A549 (cell line): ENCODE measurements around the gene SEPTIN3. TPM values are rescaled to one million over a fixed set of nuclear protein-coding genes. Genes with fewer than 3 reads are reported as not detected.

Experiments
- ATAC-seq, 2 experiments: fragments of 200-7000 bp in 1 of 2; fragments of >200 bp in 1 of 2; cut with Nextera tagmentation in 1 of 2; cut with Tn5 transposase in 1 of 2; 3 replicates each; pipeline versions ENCODE4 v1.8.0 to v1.9.1; 2018 to 2020; ENCODE audit warnings: mild to moderate bottlenecking in 1 of 2, moderate library complexity in 1 of 2
- CTCF ChIA-PET: fragments of 300-600 bp; sonication (Branson Sonifier 250); formaldehyde crosslinking; extraction: SDS; loops from one replicate; lab custom pipeline; 2021; ENCODE audit warnings: antibody characterized with exemption, inconsistent platforms; lab: Yijun Ruan, JAX
- POLR2A ChIA-PET: fragments of 350-600 bp; formaldehyde crosslinking; extraction: SDS; loops from one replicate; lab custom pipeline; 2021; ENCODE audit warnings: antibody characterized with exemption, inconsistent platforms; lab: Yijun Ruan, JAX
- DNase-seq, 2 experiments: peaks; one replicate each; pipeline versions ENCODE4 v3.0.0 to v3.0.0-alpha.2; 2011 to 2016; ENCODE audit warnings: low read depth in 1 of 2, low spot score in 1 of 2
- FAIRE-seq: peaks from 2 replicates; lab custom pipeline; 2011; peaks lifted over from hg19 to GRCh38; lab: Jason Lieb, UNC
- H3K27ac ChIP-seq, 2 experiments: fragments of >200 bp; sonication (Bioruptor Twin); formaldehyde crosslinking; 3 replicates each; pipeline ENCODE4 v1.5.1; 2016 to 2017
- H3K4me1 ChIP-seq: fragments of >200 bp; sonication (Bioruptor Twin); formaldehyde crosslinking; 3 replicates; pipeline ENCODE4 v1.6.1; 2016
- H3K4me2 ChIP-seq: fragments of >200 bp; sonication (Bioruptor Twin); formaldehyde crosslinking; 3 replicates; pipeline ENCODE4 v1.6.1; 2016
- H3K4me3 ChIP-seq: fragments of >200 bp; sonication (Bioruptor Twin); formaldehyde crosslinking; 3 replicates; pipeline ENCODE4 v1.5.1; 2016
- H3K9me3 ChIP-seq: fragments of >200 bp; sonication (Bioruptor Twin); formaldehyde crosslinking; 3 replicates; pipeline ENCODE4 v1.6.1; 2016
- CEBPB ChIP-seq, 2 experiments: fragments of >200 bp in 1 of 2; sonication (Bioruptor Twin) in 1 of 2; formaldehyde crosslinking in 1 of 2; IDR thresholded peaks; 2 replicates each; pipeline ENCODE4 v1.6.1; 2012 to 2016
- CHD2 ChIP-seq: fragments of 150-350 bp; IDR thresholded peaks from 2 replicates; pipeline ENCODE4 v1.6.1; 2014; ENCODE audit warnings: low read length; ENCODE audit not compliant: partially characterized antibody
- EHF ChIP-seq: fragments of 250-450 bp; sonication (Bioruptor Pico); IDR thresholded peaks from 2 replicates; pipeline ENCODE4 v1.5.0; 2020; ENCODE audit warnings: mild to moderate bottlenecking
- EP300 ChIP-seq, 2 experiments: fragments of >200 bp; sonication (Bioruptor Twin); formaldehyde crosslinking; IDR thresholded peaks; 2 replicates in 1 of 2; 3 replicates in 1 of 2; pipeline ENCODE4 v1.6.1; 2016 to 2017
- JUNB ChIP-seq: fragments of >200 bp; sonication (Bioruptor Twin); formaldehyde crosslinking; IDR thresholded peaks from 2 replicates; pipeline ENCODE4 v1.6.1; 2016
- KDM5A ChIP-seq: fragments of 200-600 bp; sonication (generic); IDR thresholded peaks from 2 replicates; pipeline ENCODE4 v1.6.1; 2016; ENCODE audit warnings: antibody characterized with exemption, mild to moderate bottlenecking
- MAZ ChIP-seq: fragments of 150-350 bp; IDR thresholded peaks from 2 replicates; pipeline ENCODE4 v1.6.1; 2014; ENCODE audit warnings: antibody characterized with exemption, low read depth, low read length, borderline replicate concordance
- MYC ChIP-seq: IDR thresholded peaks from 2 replicates; pipeline ENCODE4 v1.6.1; 2012; ENCODE audit warnings: mild to moderate bottlenecking, inconsistent platforms, low read length, improper control_type of control experiment, borderline replicate concordance
- RAD21 ChIP-seq, 2 experiments: fragments of >200 bp in 1 of 2; sonication (Bioruptor Twin) in 1 of 2; formaldehyde crosslinking in 1 of 2; IDR thresholded peaks in 1 of 2; conservative IDR thresholded peaks in 1 of 2; 2 replicates in 1 of 2; 3 replicates in 1 of 2; pipeline ENCODE4 v1.6.1; 2012 to 2018; ENCODE audit warnings: inconsistent platforms in 1 of 2
- RFX5 ChIP-seq: fragments of 450-650 bp; IDR thresholded peaks from 2 replicates; pipeline ENCODE4 v1.7.1; 2014; ENCODE audit warnings: antibody characterized with exemption, mild to moderate bottlenecking, moderate library complexity
- SREBF2 ChIP-seq: fragments of 450-650 bp; IDR thresholded peaks from 2 replicates; pipeline ENCODE4 v1.6.1; 2014; ENCODE audit warnings: mild to moderate bottlenecking, moderate library complexity
- TFCP2L1 ChIP-seq: fragments of 250-450 bp; sonication (Bioruptor Pico); IDR thresholded peaks from 2 replicates; pipeline ENCODE4 v1.5.0; 2021; ENCODE audit warnings: mild to moderate bottlenecking
- ZC3H11A ChIP-seq: fragments of 450-650 bp; IDR thresholded peaks from 2 replicates; pipeline ENCODE4 v1.6.1; 2014; ENCODE audit warnings: antibody characterized with exemption, mild to moderate bottlenecking
- ZNF302 ChIP-seq: fragments of 250-450 bp; sonication (Bioruptor Pico); IDR thresholded peaks from 2 replicates; pipeline ENCODE4 v1.9.0; 2021; ENCODE audit warnings: inconsistent platforms, mild to moderate bottlenecking, moderate library complexity
- WGBS: methylation state at CpG from one replicate; pipeline ENCODE4 v1.1.6; 2017; ENCODE audit errors: missing lambda C conversion rate; 5-methylcytosine and 5-hydroxymethylcytosine counted together
- polyA plus RNA-seq, 4 experiments: library from polyadenylated mRNA; depleted of rRNA in 3 of 4; stranded (reverse); fragments of >200 nt; fragmentation: RNase III in 1 of 4; extraction: RNeasy Plus Mini Kit Qiagen cat#74134 plus additional on column Dnase treatment in 1 of 4; gene quantifications; 2 replicates in 3 of 4; 3 replicates in 1 of 4; pipeline ENCODE4 v1.2.3, GENCODE V29; 2011 to 2017
- TF ChIP-seq, protein P1 (sequence below): fragments of 150-350 bp; IDR thresholded peaks from 2 replicates; pipeline ENCODE4 v1.6.1; 2014; ENCODE audit warnings: low read depth, mild to moderate bottlenecking, low read length
- TF ChIP-seq, protein P2 (sequence below): fragments of >200 bp; sonication (Bioruptor Twin); formaldehyde crosslinking; IDR thresholded peaks from 3 replicates; pipeline ENCODE4 v1.5.1; 2016
- TF ChIP-seq, protein P3 (sequence below): IDR thresholded peaks from 2 replicates; pipeline ENCODE4 v1.6.1; 2012; ENCODE audit warnings: low read depth, borderline replicate concordance
- TF ChIP-seq, protein P4 (sequence below): fragments of >200 bp; sonication (Bioruptor Twin); formaldehyde crosslinking; IDR thresholded peaks from 2 replicates; pipeline ENCODE4 v1.6.1; 2016
- TF ChIP-seq, protein P5 (sequence below): fragments of 450-650 bp; IDR thresholded peaks from 2 replicates; pipeline ENCODE4 v1.6.1; 2014; ENCODE audit warnings: antibody characterized with exemption
- TF ChIP-seq, protein P6 (sequence below): fragments of 250-450 bp; sonication (Bioruptor Pico); IDR thresholded peaks from 2 replicates; pipeline ENCODE4 v1.5.0; 2021; ENCODE audit warnings: mild to moderate bottlenecking, moderate library complexity, borderline replicate concordance

SEPTIN3 gene
- polyA plus RNA-seq, 2 of the 4 experiments (the other 2 are of a cell fraction), result 1.1 to 1.3 TPM

DNA sequence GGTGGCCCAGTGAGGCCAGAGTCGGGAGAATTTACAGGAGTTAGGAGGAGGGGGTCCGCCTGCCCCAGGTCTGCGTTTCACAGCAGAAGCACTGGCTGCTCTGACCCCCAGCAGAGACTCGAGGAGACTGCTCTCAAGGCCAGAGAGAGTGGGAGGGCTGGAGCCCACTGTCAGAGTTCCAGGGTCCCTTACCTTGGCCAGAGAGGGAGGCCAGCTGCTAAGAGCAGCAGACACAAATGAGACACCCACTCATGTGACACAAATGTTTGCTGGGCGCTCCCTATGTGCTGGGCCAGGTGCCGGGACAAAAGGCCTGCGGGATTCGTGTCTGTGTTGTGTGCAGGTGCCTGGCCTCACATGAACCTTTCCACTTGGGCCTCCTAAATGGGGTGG is 39.8 kb upstream of the SEPTIN3 start:
- WGBS, result no CpG with 5 or more reads among the region's 8 CpGs
- ATAC-seq, result no peak
- Histone ChIP-seq H3K9me3 (no peaks in the 10 kb centered on the region), H3K4me1 (no peaks in the 10 kb centered on the region), H3K4me2 (no peak overlapping the region), H3K27ac (no peak overlapping the region), H3K4me3 (no peak overlapping the region)
- TF ChIP-seq CEBPB (IDR thresholded peaks at IDR 0.05) (no peak), EP300 (IDR thresholded peaks at IDR 0.05) (no peak), CHD2 (no peak), RFX5 (no peak), KDM5A (no peak), EHF (CRISPR knock-in tag) (no peak), ZNF302 (CRISPR knock-in tag) (no peak), SREBF2 (no peak), ZC3H11A (no peak), MYC (no peak), MAZ (no peak)
- TF ChIP-seq, protein P1, sequence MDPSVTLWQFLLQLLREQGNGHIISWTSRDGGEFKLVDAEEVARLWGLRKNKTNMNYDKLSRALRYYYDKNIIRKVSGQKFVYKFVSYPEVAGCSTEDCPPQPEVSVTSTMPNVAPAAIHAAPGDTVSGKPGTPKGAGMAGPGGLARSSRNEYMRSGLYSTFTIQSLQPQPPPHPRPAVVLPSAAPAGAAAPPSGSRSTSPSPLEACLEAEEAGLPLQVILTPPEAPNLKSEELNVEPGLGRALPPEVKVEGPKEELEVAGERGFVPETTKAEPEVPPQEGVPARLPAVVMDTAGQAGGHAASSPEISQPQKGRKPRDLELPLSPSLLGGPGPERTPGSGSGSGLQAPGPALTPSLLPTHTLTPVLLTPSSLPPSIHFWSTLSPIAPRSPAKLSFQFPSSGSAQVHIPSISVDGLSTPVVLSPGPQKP, result no peak
- TF ChIP-seq, protein P2, sequence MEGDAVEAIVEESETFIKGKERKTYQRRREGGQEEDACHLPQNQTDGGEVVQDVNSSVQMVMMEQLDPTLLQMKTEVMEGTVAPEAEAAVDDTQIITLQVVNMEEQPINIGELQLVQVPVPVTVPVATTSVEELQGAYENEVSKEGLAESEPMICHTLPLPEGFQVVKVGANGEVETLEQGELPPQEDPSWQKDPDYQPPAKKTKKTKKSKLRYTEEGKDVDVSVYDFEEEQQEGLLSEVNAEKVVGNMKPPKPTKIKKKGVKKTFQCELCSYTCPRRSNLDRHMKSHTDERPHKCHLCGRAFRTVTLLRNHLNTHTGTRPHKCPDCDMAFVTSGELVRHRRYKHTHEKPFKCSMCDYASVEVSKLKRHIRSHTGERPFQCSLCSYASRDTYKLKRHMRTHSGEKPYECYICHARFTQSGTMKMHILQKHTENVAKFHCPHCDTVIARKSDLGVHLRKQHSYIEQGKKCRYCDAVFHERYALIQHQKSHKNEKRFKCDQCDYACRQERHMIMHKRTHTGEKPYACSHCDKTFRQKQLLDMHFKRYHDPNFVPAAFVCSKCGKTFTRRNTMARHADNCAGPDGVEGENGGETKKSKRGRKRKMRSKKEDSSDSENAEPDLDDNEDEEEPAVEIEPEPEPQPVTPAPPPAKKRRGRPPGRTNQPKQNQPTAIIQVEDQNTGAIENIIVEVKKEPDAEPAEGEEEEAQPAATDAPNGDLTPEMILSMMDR, result no peak
- TF ChIP-seq, protein P3, sequence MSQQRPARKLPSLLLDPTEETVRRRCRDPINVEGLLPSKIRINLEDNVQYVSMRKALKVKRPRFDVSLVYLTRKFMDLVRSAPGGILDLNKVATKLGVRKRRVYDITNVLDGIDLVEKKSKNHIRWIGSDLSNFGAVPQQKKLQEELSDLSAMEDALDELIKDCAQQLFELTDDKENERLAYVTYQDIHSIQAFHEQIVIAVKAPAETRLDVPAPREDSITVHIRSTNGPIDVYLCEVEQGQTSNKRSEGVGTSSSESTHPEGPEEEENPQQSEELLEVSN, result no peak
- TF ChIP-seq, protein P4, sequence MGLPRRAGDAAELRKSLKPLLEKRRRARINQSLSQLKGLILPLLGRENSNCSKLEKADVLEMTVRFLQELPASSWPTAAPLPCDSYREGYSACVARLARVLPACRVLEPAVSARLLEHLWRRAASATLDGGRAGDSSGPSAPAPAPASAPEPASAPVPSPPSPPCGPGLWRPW, result no peak
- no peak for FAIRE-seq
- ChIA-PET POLR2A (no interaction called here), CTCF (interaction anchor here (2.0 kb wide), 1 partner anchor 12 kb away, joined by 14 read pairs; no protein-coding TSS in a partner anchor)
- no peak for DNase-seq

DNA sequence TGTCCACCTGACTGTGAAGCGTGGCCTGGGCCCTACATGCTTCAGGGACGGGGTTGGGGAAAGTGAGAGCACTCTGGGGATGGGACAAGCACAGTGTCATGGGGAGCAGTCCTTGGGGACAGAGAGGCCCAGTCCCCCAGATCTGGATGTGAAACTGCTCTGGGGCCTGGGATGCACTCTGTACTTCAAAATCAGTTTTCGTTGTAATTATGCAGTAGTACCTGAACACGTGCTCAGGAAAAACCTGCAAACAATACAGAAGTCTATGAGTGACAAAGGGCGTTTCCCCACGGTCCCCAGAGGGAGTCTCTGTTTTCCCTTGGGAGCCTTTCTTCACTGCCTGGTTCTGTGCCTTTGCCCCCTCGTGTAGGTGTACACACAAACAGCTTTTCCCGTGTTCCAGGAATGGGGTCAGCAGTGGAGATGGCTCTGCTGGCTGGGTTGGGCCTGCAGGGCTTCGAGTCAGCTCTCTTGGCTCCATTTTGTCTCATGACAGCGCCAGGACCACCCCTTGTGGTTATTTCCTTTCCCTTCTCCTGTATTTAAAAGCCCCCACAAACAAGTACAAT is 37.5 kb upstream of the SEPTIN3 start:
- TF ChIP-seq RAD21 (conservative IDR thresholded peaks at IDR 0.05 in 1 of 2, IDR thresholded peaks at IDR 0.05 in 1 of 2), result no peak
- no peak for TF ChIP-seq JUNB
- TF ChIP-seq MYC, result no peak
- TF ChIP-seq ZNF302 (CRISPR knock-in tag), result no peak
- TF ChIP-seq TFCP2L1 (CRISPR knock-in tag), result no peak
- TF ChIP-seq, protein P5, sequence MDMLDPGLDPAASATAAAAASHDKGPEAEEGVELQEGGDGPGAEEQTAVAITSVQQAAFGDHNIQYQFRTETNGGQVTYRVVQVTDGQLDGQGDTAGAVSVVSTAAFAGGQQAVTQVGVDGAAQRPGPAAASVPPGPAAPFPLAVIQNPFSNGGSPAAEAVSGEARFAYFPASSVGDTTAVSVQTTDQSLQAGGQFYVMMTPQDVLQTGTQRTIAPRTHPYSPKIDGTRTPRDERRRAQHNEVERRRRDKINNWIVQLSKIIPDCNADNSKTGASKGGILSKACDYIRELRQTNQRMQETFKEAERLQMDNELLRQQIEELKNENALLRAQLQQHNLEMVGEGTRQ, result no peak
- TF ChIP-seq, protein P6, sequence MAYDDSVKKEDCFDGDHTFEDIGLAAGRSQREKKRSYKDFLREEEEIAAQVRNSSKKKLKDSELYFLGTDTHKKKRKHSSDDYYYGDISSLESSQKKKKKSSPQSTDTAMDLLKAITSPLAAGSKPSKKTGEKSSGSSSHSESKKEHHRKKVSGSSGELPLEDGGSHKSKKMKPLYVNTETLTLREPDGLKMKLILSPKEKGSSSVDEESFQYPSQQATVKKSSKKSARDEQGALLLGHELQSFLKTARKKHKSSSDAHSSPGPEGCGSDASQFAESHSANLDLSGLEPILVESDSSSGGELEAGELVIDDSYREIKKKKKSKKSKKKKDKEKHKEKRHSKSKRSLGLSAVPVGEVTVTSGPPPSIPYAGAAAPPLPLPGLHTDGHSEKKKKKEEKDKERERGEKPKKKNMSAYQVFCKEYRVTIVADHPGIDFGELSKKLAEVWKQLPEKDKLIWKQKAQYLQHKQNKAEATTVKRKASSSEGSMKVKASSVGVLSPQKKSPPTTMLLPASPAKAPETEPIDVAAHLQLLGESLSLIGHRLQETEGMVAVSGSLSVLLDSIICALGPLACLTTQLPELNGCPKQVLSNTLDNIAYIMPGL (CRISPR knock-in tag), result no peak
- ATAC-seq, result no peak
- no peak for DNase-seq
- no peak overlapping the region for H3K4me3 ChIP-seq
- CTCF ChIA-PET, result interaction anchor here (0.6 to 2.1 kb wide), 3 partner anchors 164 to 235 kb away, joined by 3 to 7 read pairs (median 4); no protein-coding TSS in a partner anchor
- WGBS, result 80% methylated on average over 10 of the region's 10 CpGs
- no peaks in the 10 kb centered on the region for H3K4me1 ChIP-seq
- no peak overlapping the region for H3K27ac ChIP-seq
- no peak overlapping the region for H3K4me2 ChIP-seq
- POLR2A ChIA-PET, result no interaction called here
- FAIRE-seq, result no peak
- H3K9me3 ChIP-seq, result no peaks in the 10 kb centered on the region
